DND-41 (cell line): ENCODE measurements around the gene CNTN6.

Experiments used
- ATAC-seq: fragments of 200-7000 bp; cut with Tn5 transposase; 3 replicates; pipeline ENCODE4 v1.9.1; 2021; ENCODE audit warnings: low read depth; ENCODE audit not compliant: insufficient read depth
- DNase-seq: peaks from one replicate; pipeline ENCODE4 v3.0.0-alpha.2; 2020
- H2AFZ ChIP-seq: 2 replicates; pipeline ENCODE4 v1.6.0; 2012; ENCODE audit warnings: low read depth, low read length
- H3K27ac ChIP-seq: 2 replicates; pipeline ENCODE4 v1.5.1; 2012; ENCODE audit warnings: low read length, inconsistent platforms
- H3K27me3 ChIP-seq: fragments of 200-600 bp; sonication (generic); 2 replicates; pipeline ENCODE4 v1.6.0; 2012; ENCODE audit warnings: low read length, mild to moderate bottlenecking, inconsistent platforms; ENCODE audit not compliant: insufficient read depth, poor library complexity
- H3K36me3 ChIP-seq: 2 replicates; pipeline ENCODE4 v1.5.1; 2012; ENCODE audit warnings: low read length, inconsistent platforms; ENCODE audit not compliant: insufficient read depth
- H3K4me1 ChIP-seq: 2 replicates; pipeline ENCODE4 v1.5.1; 2012; ENCODE audit warnings: mild to moderate bottlenecking, low read length; ENCODE audit not compliant: insufficient read depth
- H3K4me2 ChIP-seq: 2 replicates; pipeline ENCODE4 v1.6.0; 2012; ENCODE audit warnings: mild to moderate bottlenecking, moderate library complexity, low read length, inconsistent platforms; ENCODE audit not compliant: insufficient read depth
- H3K4me3 ChIP-seq, 2 experiments: fragments of 200-600 bp in 1 of 2; shearing (Covaris generic) in 1 of 2; 2 replicates each; pipeline ENCODE4 v1.5.1; 2012 to 2016; ENCODE audit warnings: inconsistent platforms in 2 of 2, low read length in 2 of 2, mild to moderate bottlenecking in 2 of 2, low read depth in 1 of 2, moderate library complexity in 1 of 2
- H3K79me2 ChIP-seq: 2 replicates; pipeline ENCODE4 v1.6.0; 2012; ENCODE audit warnings: low read length, inconsistent platforms; ENCODE audit not compliant: insufficient read depth
- H3K9ac ChIP-seq: 2 replicates; pipeline ENCODE4 v1.6.0; 2012; ENCODE audit warnings: low read depth, mild to moderate bottlenecking, inconsistent platforms, low read length, moderate library complexity
- H3K9me3 ChIP-seq: 2 replicates; pipeline ENCODE4 v1.5.1; 2012; ENCODE audit warnings: low read length, moderate library complexity, mild to moderate bottlenecking, inconsistent platforms; ENCODE audit not compliant: insufficient read depth, severe bottlenecking
- H4K20me1 ChIP-seq: 2 replicates; pipeline ENCODE4 v1.6.0; 2012; ENCODE audit warnings: low read length; ENCODE audit not compliant: insufficient read depth
- CTCF ChIP-seq: IDR thresholded peaks from 2 replicates; pipeline ENCODE4 v1.5.1; 2012; ENCODE audit warnings: borderline replicate concordance, low read length, moderate library complexity, mild to moderate bottlenecking; ENCODE audit not compliant: poor library complexity, severe bottlenecking; ENCODE audit errors: extremely low read depth
- EZH2 ChIP-seq: IDR thresholded peaks from 3 replicates; pipeline ENCODE4 v1.6.1; 2012; ENCODE audit warnings: borderline replicate concordance, low read depth, mild to moderate bottlenecking, moderate library complexity, low read length, inconsistent platforms; ENCODE audit not compliant: severe bottlenecking

The CNTN6 gene

GRCh38 chr3:1200371-1200770 lies 107.5 kb downstream of the CNTN6 start:
- Histone ChIP-seq H3K4me2 (no peak overlapping the region), H3K4me1 (no peaks in the 10 kb centered on the region), H3K9ac (no peak overlapping the region), H3K9me3 (no peaks in the 10 kb centered on the region), H3K27me3 (no peaks in the 10 kb centered on the region), H3K79me2 (no peaks in the 10 kb centered on the region), H4K20me1 (no peaks in the 10 kb centered on the region), H3K4me3 (no peak overlapping the region), H3K36me3 (no peaks in the 10 kb centered on the region), H3K27ac (no peak overlapping the region), H2AFZ (no peak overlapping the region)
- DNase-seq: no peak
- no peak for ATAC-seq
- no peak for TF ChIP-seq CTCF
- TF ChIP-seq EZH2: no peak

DNA sequence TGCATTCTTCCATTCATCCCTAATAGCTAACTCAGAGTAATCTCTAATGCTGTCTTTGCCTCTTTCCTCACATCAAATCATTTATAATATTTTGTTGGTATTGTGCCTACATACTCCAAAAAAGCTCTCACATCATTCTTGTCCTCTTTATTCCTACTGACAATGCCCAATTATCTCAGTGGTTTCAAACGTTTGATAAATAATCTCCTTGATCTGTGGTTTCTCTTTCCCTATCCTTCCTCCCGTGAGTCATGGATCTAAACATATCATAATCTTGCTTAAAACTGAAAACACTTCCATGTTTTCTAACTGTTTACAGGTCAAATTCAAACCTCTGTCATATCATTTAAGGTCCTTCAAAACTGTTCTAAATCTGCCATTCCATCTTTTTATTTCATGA lies 115.1 kb downstream of the CNTN6 start:
- H3K36me3 ChIP-seq: no peaks in the 10 kb centered on the region
- H3K79me2 ChIP-seq: no peaks in the 10 kb centered on the region
- no peaks in the 10 kb centered on the region for H3K4me1 ChIP-seq
- H3K9ac ChIP-seq: no peak overlapping the region
- no peaks in the 10 kb centered on the region for H3K27me3 ChIP-seq
- no peaks in the 10 kb centered on the region for H3K9me3 ChIP-seq
- no peak for DNase-seq
- H4K20me1 ChIP-seq: no peaks in the 10 kb centered on the region
- no peak overlapping the region for H2AFZ ChIP-seq
- no peak overlapping the region for H3K4me3 ChIP-seq
- H3K27ac ChIP-seq: no peak overlapping the region
- no peak for ATAC-seq
- no peak overlapping the region for H3K4me2 ChIP-seq
- TF ChIP-seq EZH2 (no peak), CTCF (no peak)

DNA sequence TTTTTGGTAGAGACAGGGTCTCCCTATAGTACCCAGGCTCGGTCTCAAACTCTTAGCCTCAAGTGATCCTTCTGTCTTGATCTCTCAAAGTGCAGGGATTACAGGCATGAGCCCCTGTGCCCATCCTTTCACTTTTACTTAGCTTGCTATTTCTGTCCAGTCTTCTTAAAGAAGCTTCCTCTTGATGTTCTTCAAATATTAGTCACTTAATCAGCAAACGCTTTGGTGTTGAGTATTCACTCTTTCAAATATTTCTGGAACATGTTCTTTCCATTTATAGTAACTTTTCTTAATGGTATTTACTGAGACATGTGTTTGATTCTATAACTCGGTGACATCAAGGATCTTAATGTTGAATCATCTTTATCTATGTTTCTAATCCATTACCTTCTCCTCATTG lies 122.1 kb downstream of the CNTN6 start:
- H3K4me2 ChIP-seq: no peak overlapping the region
- TF ChIP-seq CTCF (no peak), EZH2 (no peak)
- H3K27ac ChIP-seq: no peak overlapping the region
- no peak for DNase-seq
- no peak overlapping the region for H3K9ac ChIP-seq
- no peaks in the 10 kb centered on the region for H3K4me1 ChIP-seq
- H2AFZ ChIP-seq: no peak overlapping the region
- no peaks in the 10 kb centered on the region for H3K9me3 ChIP-seq
- no peaks in the 10 kb centered on the region for H3K27me3 ChIP-seq
- H3K4me3 ChIP-seq: no peak overlapping the region
- no peaks in the 10 kb centered on the region for H4K20me1 ChIP-seq
- H3K36me3 ChIP-seq: no peaks in the 10 kb centered on the region
- H3K79me2 ChIP-seq: no peaks in the 10 kb centered on the region
- no peak for ATAC-seq

GRCh38 chr3:1216856-1217255 lies 124.0 kb downstream of the CNTN6 start:
- no peak overlapping the region for H3K4me2 ChIP-seq
- no peak overlapping the region for H2AFZ ChIP-seq
- H3K36me3 ChIP-seq: no peaks in the 10 kb centered on the region
- no peaks in the 10 kb centered on the region for H3K27me3 ChIP-seq
- H4K20me1 ChIP-seq: no peaks in the 10 kb centered on the region
- no peak for TF ChIP-seq EZH2
- TF ChIP-seq CTCF: no peak
- no peak overlapping the region for H3K9ac ChIP-seq
- no peak for DNase-seq
- no peaks in the 10 kb centered on the region for H3K4me1 ChIP-seq
- ATAC-seq: no peak
- no peak overlapping the region for H3K27ac ChIP-seq
- H3K4me3 ChIP-seq: no peak overlapping the region
- no peaks in the 10 kb centered on the region for H3K79me2 ChIP-seq
- H3K9me3 ChIP-seq: no peaks in the 10 kb centered on the region
